Measurements from ENCODE around the gene IGFBP1.
A peak's percentile ranks its signal among the peaks of the same experiment; 100 is the strongest.

IGFBP1 gene

DNA sequence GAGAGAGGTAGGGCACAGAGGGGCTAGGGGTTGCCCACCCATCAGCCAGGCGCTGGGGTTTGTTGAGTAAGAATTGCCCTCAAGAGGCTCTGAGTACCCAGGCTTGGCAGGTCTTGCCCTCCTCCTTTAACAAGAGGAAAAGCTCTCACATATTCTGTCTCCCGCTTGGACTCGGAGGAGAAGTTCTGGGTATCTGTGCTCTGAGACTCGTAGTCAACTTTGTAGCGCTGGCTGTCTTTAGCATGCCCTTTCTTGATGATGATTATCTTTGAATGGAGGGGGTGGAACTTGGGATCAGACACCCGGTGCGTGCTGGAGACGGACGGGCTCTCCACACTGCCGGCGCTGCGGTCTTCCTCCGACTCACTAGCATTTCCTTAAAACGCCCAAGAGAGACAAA, 28.8 kb downstream of the IGFBP1 start:
- TF ChIP-seq, protein P1, sequence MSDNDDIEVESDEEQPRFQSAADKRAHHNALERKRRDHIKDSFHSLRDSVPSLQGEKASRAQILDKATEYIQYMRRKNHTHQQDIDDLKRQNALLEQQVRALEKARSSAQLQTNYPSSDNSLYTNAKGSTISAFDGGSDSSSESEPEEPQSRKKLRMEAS (IDR thresholded peaks at IDR 0.05) = no peak
- no peak for TF ChIP-seq TEAD4 (IDR thresholded peaks at IDR 0.05)
- TF ChIP-seq, protein P2, sequence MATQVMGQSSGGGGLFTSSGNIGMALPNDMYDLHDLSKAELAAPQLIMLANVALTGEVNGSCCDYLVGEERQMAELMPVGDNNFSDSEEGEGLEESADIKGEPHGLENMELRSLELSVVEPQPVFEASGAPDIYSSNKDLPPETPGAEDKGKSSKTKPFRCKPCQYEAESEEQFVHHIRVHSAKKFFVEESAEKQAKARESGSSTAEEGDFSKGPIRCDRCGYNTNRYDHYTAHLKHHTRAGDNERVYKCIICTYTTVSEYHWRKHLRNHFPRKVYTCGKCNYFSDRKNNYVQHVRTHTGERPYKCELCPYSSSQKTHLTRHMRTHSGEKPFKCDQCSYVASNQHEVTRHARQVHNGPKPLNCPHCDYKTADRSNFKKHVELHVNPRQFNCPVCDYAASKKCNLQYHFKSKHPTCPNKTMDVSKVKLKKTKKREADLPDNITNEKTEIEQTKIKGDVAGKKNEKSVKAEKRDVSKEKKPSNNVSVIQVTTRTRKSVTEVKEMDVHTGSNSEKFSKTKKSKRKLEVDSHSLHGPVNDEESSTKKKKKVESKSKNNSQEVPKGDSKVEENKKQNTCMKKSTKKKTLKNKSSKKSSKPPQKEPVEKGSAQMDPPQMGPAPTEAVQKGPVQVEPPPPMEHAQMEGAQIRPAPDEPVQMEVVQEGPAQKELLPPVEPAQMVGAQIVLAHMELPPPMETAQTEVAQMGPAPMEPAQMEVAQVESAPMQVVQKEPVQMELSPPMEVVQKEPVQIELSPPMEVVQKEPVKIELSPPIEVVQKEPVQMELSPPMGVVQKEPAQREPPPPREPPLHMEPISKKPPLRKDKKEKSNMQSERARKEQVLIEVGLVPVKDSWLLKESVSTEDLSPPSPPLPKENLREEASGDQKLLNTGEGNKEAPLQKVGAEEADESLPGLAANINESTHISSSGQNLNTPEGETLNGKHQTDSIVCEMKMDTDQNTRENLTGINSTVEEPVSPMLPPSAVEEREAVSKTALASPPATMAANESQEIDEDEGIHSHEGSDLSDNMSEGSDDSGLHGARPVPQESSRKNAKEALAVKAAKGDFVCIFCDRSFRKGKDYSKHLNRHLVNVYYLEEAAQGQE (IDR thresholded peaks at IDR 0.05; ENCODE audit: low read depth) = no peak

DNA sequence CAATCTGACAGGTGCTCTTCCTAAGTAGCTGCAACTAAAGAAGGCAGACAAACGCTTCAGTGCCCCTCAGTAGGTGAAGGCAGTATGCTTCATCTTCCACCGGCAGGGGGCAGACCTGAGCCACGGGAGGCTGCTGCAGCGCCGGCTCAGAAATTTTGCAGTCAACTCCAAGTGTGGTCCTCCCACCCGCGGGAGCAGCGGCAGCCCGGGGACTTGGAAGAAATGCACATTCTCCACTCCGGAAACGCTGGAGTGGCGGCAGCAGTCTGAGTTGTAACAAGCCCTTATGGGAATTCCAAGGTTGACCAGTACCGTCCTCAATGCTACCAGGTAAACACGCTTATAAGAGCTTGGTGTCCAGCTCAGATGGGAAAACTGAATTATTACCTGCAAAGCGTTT, 29.4 kb downstream of the IGFBP1 start:
- TF ChIP-seq RAD21 (IDR thresholded peaks at IDR 0.05; ENCODE audit: low read depth) (peak; percentile 82), EGR1 (IDR thresholded peaks at IDR 0.05) (no peak)

DNA sequence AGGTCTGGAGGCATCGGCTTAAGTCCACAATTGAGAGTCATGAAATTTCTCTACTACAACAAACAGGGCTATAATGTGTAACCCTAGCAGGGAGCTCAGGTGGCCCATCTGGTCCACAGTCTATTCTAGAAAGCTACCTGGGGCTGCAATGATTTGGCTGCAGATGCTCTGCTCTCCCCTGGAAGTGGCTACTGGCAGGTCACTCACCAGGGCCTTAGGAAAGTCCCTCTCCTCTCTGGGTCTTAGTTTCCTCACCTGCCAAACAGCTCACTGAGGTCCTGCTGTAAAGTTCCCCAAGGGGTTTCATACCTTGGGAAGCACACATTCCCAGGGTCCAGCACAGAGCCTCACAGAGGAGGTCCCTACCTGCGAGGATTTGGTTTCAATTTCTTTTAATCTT, 30.3 kb downstream of the IGFBP1 start:
- TF ChIP-seq EP300 (IDR thresholded peaks at IDR 0.05; ENCODE audit: borderline replicate concordance) (no peak), YY1 (IDR thresholded peaks at IDR 0.05; ENCODE audit: low read depth) (no peak), FOXM1 (IDR thresholded peaks at IDR 0.05; ENCODE audit: borderline replicate concordance, low read depth) (no peak), EGR1 (IDR thresholded peaks at IDR 0.05) (no peak), CEBPB (IDR thresholded peaks at IDR 0.05) (no peak)
- TF ChIP-seq, protein P3, sequence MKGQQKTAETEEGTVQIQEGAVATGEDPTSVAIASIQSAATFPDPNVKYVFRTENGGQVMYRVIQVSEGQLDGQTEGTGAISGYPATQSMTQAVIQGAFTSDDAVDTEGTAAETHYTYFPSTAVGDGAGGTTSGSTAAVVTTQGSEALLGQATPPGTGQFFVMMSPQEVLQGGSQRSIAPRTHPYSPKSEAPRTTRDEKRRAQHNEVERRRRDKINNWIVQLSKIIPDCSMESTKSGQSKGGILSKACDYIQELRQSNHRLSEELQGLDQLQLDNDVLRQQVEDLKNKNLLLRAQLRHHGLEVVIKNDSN (IDR thresholded peaks at IDR 0.05) = no peak

DNA sequence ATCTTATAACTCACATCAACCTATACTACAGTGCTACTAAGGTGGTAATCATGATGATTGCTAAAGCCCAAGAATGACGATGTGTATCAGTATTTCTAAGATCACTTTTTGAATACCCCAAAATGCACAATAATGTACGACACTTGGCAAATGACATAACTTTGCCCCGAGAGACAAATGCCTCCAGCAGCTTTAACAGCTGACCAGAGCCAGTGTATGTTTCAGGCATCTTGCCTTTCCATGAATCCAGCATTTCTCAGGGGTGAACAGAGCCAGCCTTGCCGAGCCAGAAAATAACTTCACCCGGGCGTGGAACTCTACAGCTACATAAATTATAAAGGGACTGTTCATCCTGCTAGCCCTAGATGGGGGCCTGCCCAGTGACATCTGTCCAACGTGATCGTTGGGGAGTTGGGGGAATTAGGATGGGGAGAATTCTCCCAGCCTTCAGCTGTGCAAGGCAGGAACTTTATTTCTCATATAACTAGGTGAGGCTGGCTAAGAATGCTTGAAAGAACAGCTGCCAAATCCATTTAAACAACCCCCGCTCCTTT, 31.0 kb downstream of the IGFBP1 start:
- TF ChIP-seq, protein P2 (IDR thresholded peaks at IDR 0.05; ENCODE audit: low read depth) = no peak
- no peak for TF ChIP-seq NFIC (IDR thresholded peaks at IDR 0.05)
- TF ChIP-seq TAF1 (IDR thresholded peaks at IDR 0.05; ENCODE audit: low read depth) = no peak
- no peak for TF ChIP-seq RAD21 (IDR thresholded peaks at IDR 0.05; ENCODE audit: low read depth)
- TF ChIP-seq ZBTB7A (IDR thresholded peaks at IDR 0.05; ENCODE audit: low read depth) = no peak
- no peak for TF ChIP-seq TEAD4 (IDR thresholded peaks at IDR 0.05)
- no peak for TF ChIP-seq EP300 (IDR thresholded peaks at IDR 0.05; ENCODE audit: borderline replicate concordance)
- TF ChIP-seq EGR1 (IDR thresholded peaks at IDR 0.05) = no peak
- TF ChIP-seq TCF12 (IDR thresholded peaks at IDR 0.05; ENCODE audit: low read depth) = no peak
- no peak for TF ChIP-seq CEBPB (IDR thresholded peaks at IDR 0.05)
- no peak for TF ChIP-seq CREB1 (IDR thresholded peaks at IDR 0.05; ENCODE audit: low read depth)
- TF ChIP-seq, protein P1 (IDR thresholded peaks at IDR 0.05) = no peak
- TF ChIP-seq, protein P3 (IDR thresholded peaks at IDR 0.05) = no peak
- no peak for TF ChIP-seq FOXM1 (IDR thresholded peaks at IDR 0.05; ENCODE audit: borderline replicate concordance, low read depth)
- no peak for TF ChIP-seq YY1 (IDR thresholded peaks at IDR 0.05; ENCODE audit: low read depth)

DNA sequence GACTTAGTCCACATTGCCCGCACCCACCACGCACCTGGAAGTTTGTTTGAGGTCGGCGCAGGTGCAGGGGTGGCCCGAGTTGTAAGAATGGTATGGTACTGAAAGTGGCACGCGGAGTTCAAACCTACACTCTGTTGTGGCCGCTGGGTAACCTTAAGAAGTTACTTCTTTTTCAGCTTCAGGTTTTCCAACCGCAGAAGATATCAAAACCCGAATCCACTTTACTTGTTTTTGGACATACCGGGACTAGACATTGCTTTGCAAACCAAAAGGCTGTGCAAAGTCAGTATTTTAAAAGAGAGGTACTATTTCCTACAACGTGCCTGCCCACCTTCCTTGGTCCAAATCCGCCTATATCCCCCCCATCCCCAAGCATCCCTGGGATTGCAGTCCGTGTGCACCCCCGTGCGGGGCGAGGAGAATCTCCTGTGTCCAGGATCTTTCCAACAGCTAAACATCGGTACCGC, 31.7 kb downstream of the IGFBP1 start:
- TF ChIP-seq EGR1 (IDR thresholded peaks at IDR 0.05) (no peak), FOXM1 (IDR thresholded peaks at IDR 0.05; ENCODE audit: borderline replicate concordance, low read depth) (no peak), RAD21 (IDR thresholded peaks at IDR 0.05; ENCODE audit: low read depth) (no peak), NFIC (IDR thresholded peaks at IDR 0.05) (no peak)
- TF ChIP-seq, protein P1 (IDR thresholded peaks at IDR 0.05) = no peak
- TF ChIP-seq, protein P3 (IDR thresholded peaks at IDR 0.05) = no peak

All from Ishikawa (cell line).